GM21717 (cell line): ENCODE measurements around the gene RFXAP.

Experiments used
- ATAC-seq: cut with Tn5 transposase; IDR thresholded peaks from one replicate; pipeline ENCODE4 v1.9.1; 2021; ENCODE audit warnings: mild to moderate bottlenecking, moderate library complexity; ENCODE audit not compliant: unreplicated experiment

RFXAP gene

GRCh38 chr13:36862722-36863121 lies 43.7 kb downstream of the RFXAP start:
- ATAC-seq = no peak

GRCh38 chr13:36865265-36865664 lies 46.2 kb downstream of the RFXAP start:
- no peak for ATAC-seq

- no peak for ATAC-seq
Measured at GRCh38 chr13:36866232-36866631, 47.2 kb downstream of the RFXAP start.

GRCh38 chr13:36870050-36870692 lies 51.1 kb downstream of the RFXAP start:
- no peak for ATAC-seq

GRCh38 chr13:36872621-36873020 lies 53.6 kb downstream of the RFXAP start:
- ATAC-seq = no peak

GRCh38 chr13:36875431-36875830 lies 56.4 kb downstream of the RFXAP start:
- ATAC-seq = no peak

GRCh38 chr13:36875961-36876360 lies 56.9 kb downstream of the RFXAP start:
- ATAC-seq = no peak
